Keratinocyte (primary cell): ENCODE data around the gene ANKS1B. TPM values are rescaled to one million over a fixed set of nuclear protein-coding genes. Genes with fewer than 3 reads are reported as not detected.

ENCODE experiments used
- DNase-seq: peaks from one replicate; pipeline ENCODE4 v3.0.0-alpha.2; 2011; ENCODE audit warnings: low read depth, missing footprints, low spot score
- FAIRE-seq: peaks from 2 replicates; lab custom pipeline; 2011; peaks lifted over from hg19 to GRCh38; lab: Jason Lieb, UNC
- H2AFZ ChIP-seq: 2 replicates; pipeline ENCODE4 v1.6.0; 2012; ENCODE audit warnings: low read length, control low read depth, inconsistent platforms; ENCODE audit not compliant: control insufficient read depth
- H3K27ac ChIP-seq: 2 replicates; pipeline ENCODE4 v1.5.1; 2011; ENCODE audit warnings: low read length; ENCODE audit not compliant: control insufficient read depth, insufficient read depth
- H3K27me3 ChIP-seq: 3 replicates; pipeline ENCODE4 v1.6.0; 2011; ENCODE audit warnings: low read length; ENCODE audit not compliant: control insufficient read depth, insufficient read depth; ENCODE audit errors: extremely low read depth
- H3K36me3 ChIP-seq, 2 experiments: 2 replicates in 1 of 2; 3 replicates in 1 of 2; pipeline ENCODE4 v1.5.1; 2011; ENCODE audit warnings: low read length in 2 of 2, mild to moderate bottlenecking in 1 of 2; ENCODE audit not compliant: control insufficient read depth in 2 of 2, insufficient read depth in 2 of 2; ENCODE audit errors: extremely low read depth in 1 of 2
- H3K4me1 ChIP-seq: 3 replicates; pipeline ENCODE4 v1.5.1; 2011; ENCODE audit warnings: low read length; ENCODE audit not compliant: control insufficient read depth, insufficient read depth; ENCODE audit errors: extremely low read depth
- H3K4me2 ChIP-seq: 3 replicates; pipeline ENCODE4 v1.6.0; 2011; ENCODE audit warnings: low read depth, low read length; ENCODE audit not compliant: control insufficient read depth, insufficient read depth; ENCODE audit errors: extremely low read depth
- H3K4me3 ChIP-seq, 3 experiments: fragments of 200-600 bp in 1 of 3; sonication (generic) in 1 of 3; 2 replicates in 2 of 3; 3 replicates in 1 of 3; pipeline ENCODE4 v1.5.1; 2011 to 2016; ENCODE audit warnings: low read length in 3 of 3, mild to moderate bottlenecking in 3 of 3, control low read depth in 2 of 3, inconsistent platforms in 1 of 3, low read depth in 1 of 3, mixed read lengths in 1 of 3, mixed run types in 1 of 3, moderate library complexity in 1 of 3; ENCODE audit not compliant: control insufficient read depth in 2 of 3, insufficient read depth in 2 of 3; ENCODE audit errors: extremely low read depth in 1 of 3
- H3K79me2 ChIP-seq: 2 replicates; pipeline ENCODE4 v1.6.0; 2012; ENCODE audit warnings: low read length; ENCODE audit not compliant: control insufficient read depth, insufficient read depth
- H3K9ac ChIP-seq: 3 replicates; pipeline ENCODE4 v1.6.0; 2011; ENCODE audit warnings: low read length; ENCODE audit not compliant: control insufficient read depth, insufficient read depth; ENCODE audit errors: extremely low read depth
- H3K9me1 ChIP-seq: 3 replicates; pipeline ENCODE4 v1.6.0; 2011; ENCODE audit warnings: low read length; ENCODE audit not compliant: control insufficient read depth, insufficient read depth; ENCODE audit errors: extremely low read depth
- H3K9me3 ChIP-seq: 2 replicates; pipeline ENCODE4 v1.5.1; 2012; ENCODE audit warnings: low read depth, low read length; ENCODE audit not compliant: control insufficient read depth
- H4K20me1 ChIP-seq: 3 replicates; pipeline ENCODE4 v1.6.0; 2011; ENCODE audit warnings: low read length; ENCODE audit not compliant: control insufficient read depth, insufficient read depth; ENCODE audit errors: extremely low read depth
- CTCF ChIP-seq, 3 experiments: IDR thresholded peaks in 1 of 3; conservative IDR thresholded peaks in 1 of 3; optimal IDR thresholded peaks in 1 of 3; 2 replicates in 2 of 3; 3 replicates in 1 of 3; pipeline versions ENCODE3 to v1.5.1; 2011; ENCODE audit warnings: low read length in 3 of 3, mild to moderate bottlenecking in 3 of 3, moderate library complexity in 2 of 3, control low read depth in 1 of 3, inconsistent platforms in 1 of 3; ENCODE audit not compliant: insufficient read depth in 2 of 3; ENCODE audit errors: extremely low read depth in 1 of 3
- EZH2 ChIP-seq: IDR thresholded peaks from one replicate; pipeline ENCODE4 v1.6.1; 2012; ENCODE audit warnings: inconsistent platforms, mild to moderate bottlenecking, low read length, moderate library complexity
- dilution Hi-C: fragments of 300-500 bp; cut with MboI; formaldehyde crosslinking; loops from one replicate; pipeline ENCODE4 v1.7.0; 2020; ENCODE audit warnings: low sequenced_read_pairs; ENCODE audit not compliant: extremely low pct_ligation_motif_present
- polyA plus RNA-seq, 5 experiments: library from polyadenylated mRNA; depleted of rRNA in 3 of 5; stranded (reverse) in 3 of 5; stranded (forward) in 1 of 5; unstranded in 1 of 5; fragments of >200 nt; gene quantifications; 1 replicate in 1 of 5; 2 replicates in 3 of 5; 3 replicates in 1 of 5; pipeline versions ENCODE4 v1.2.1 to v1.2.3, GENCODE V29; 2011 to 2012; ENCODE audit warnings: missing spikeins in 2 of 5, low read depth in 1 of 5, low replicate concordance in 1 of 5

ANKS1B gene
- polyA plus RNA-seq, 1 donor (not counting 4 experiments of a cell fraction or from before 2014, with no cell fraction given) = not detected

- H3K9ac ChIP-seq = no peak overlapping the region
- no peak overlapping the region for H2AFZ ChIP-seq
- H3K79me2 ChIP-seq = no peaks in the 10 kb centered on the region
- dilution Hi-C loops = no loop called here
- TF ChIP-seq EZH2 (no peak), CTCF (optimal IDR thresholded peaks at IDR 0.05 in 1 of 3, IDR thresholded peaks at IDR 0.05 in 1 of 3, conservative IDR thresholded peaks at IDR 0.05 in 1 of 3; ENCODE audit: extremely low read depth in 1 of 3, insufficient read depth in 2 of 3, low read length in 3 of 3) (peak in 1 of 3 experiments; percentile 9)
- H3K27me3 ChIP-seq = no peaks in the 10 kb centered on the region
- H4K20me1 ChIP-seq = no peaks in the 10 kb centered on the region
- no peaks in the 10 kb centered on the region for H3K9me3 ChIP-seq
- H3K9me1 ChIP-seq = no peaks in the 10 kb centered on the region
- H3K4me1 ChIP-seq = no peaks in the 10 kb centered on the region
- no peak overlapping the region for H3K4me2 ChIP-seq
- H3K36me3 ChIP-seq = no peaks in the 10 kb centered on the region
- DNase-seq (no peak), FAIRE-seq (no peak)
- H3K27ac ChIP-seq = no peak overlapping the region
- no peak overlapping the region for H3K4me3 ChIP-seq
Measured at GRCh38 chr12:99253068-99253467, 731.7 kb downstream of the ANKS1B start.

DNA sequence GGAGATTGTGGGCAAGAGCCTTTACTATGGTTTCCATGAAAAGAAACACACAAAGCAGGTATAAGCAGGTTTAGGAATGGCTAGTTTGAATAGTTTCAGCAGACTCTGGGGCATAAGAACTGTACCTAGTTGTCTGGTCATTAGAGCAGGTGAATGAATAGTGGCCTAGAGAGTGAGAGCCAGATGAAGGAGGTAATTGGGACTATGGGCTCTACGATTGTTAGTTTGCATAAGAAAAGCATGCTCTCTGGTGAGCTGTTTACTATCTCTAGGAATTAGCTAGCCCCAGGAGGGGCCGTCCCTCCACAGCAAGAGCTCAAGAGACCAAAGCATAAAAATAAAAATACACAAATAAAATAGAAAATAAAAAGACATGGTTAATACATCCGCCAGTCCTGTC is 734.6 kb downstream of the ANKS1B start:
- H3K4me1 ChIP-seq = no peaks in the 10 kb centered on the region
- no peaks in the 10 kb centered on the region for H3K27me3 ChIP-seq
- H3K9me3 ChIP-seq = no peaks in the 10 kb centered on the region
- no peak for TF ChIP-seq CTCF (optimal IDR thresholded peaks at IDR 0.05 in 1 of 3, IDR thresholded peaks at IDR 0.05 in 1 of 3, conservative IDR thresholded peaks at IDR 0.05 in 1 of 3; ENCODE audit: extremely low read depth in 1 of 3, insufficient read depth in 2 of 3, low read length in 3 of 3)
- no peak for TF ChIP-seq EZH2
- H3K27ac ChIP-seq = no peak overlapping the region
- H3K36me3 ChIP-seq = no peaks in the 10 kb centered on the region
- dilution Hi-C loops = no loop called here
- FAIRE-seq = no peak
- H3K79me2 ChIP-seq = no peaks in the 10 kb centered on the region
- no peak for DNase-seq
- no peak overlapping the region for H3K4me3 ChIP-seq
- no peak overlapping the region for H3K9ac ChIP-seq
- H3K4me2 ChIP-seq = no peak overlapping the region
- H4K20me1 ChIP-seq = no peaks in the 10 kb centered on the region
- H3K9me1 ChIP-seq = no peaks in the 10 kb centered on the region
- no peak overlapping the region for H2AFZ ChIP-seq
